Sigmoid colon (tissue), 7 donors: ENCODE data around the gene F2RL2. TPM values are rescaled to one million over a fixed set of nuclear protein-coding genes. Genes with fewer than 3 reads are reported as not detected.
A peak's percentile ranks its signal among the peaks of the same experiment; 100 is the strongest.

Source experiments
- DNase-seq: peaks from one replicate; pipeline ENCODE4 v3.0.0-alpha.2; 2019
- H3K27ac ChIP-seq, 4 donors: fragments of 200-600 bp; sonication (generic); one replicate each; pipeline ENCODE4 v1.5.1; 2016 to 2019; ENCODE audit warnings: mild to moderate bottlenecking in 1 of 4
- H3K27me3 ChIP-seq, 3 donors: fragments of 200-600 bp; sonication (generic); one replicate each; pipeline ENCODE4 v1.5.1; 2019; ENCODE audit warnings: mild to moderate bottlenecking in 1 of 3
- H3K36me3 ChIP-seq, 4 donors: fragments of 200-600 bp; sonication (generic); one replicate each; pipeline ENCODE4 v1.5.1; 2016 to 2019
- H3K4me1 ChIP-seq, 4 donors: fragments of 200-600 bp; sonication (generic); one replicate each; pipeline ENCODE4 v1.5.1; 2017 to 2019
- H3K4me3 ChIP-seq, 4 donors: fragments of 200-600 bp; sonication (generic); one replicate each; pipeline ENCODE4 v1.5.1; 2017 to 2019; ENCODE audit warnings: mild to moderate bottlenecking in 2 of 4, moderate library complexity in 1 of 4
- H3K9me3 ChIP-seq, 4 donors: fragments of 200-600 bp in 3 of 4; sonication (generic) in 3 of 4; one replicate each; pipeline versions ENCODE4 v1.5.1 to v1.6.1; 2013 to 2019
- CTCF ChIP-seq, 4 experiments: fragments of 450-650 bp in 3 of 4; fragments of 200-600 bp in 1 of 4; IDR thresholded peaks; one replicate each; pipeline ENCODE4 v1.5.1; 2016 to 2019; ENCODE audit warnings: antibody characterized with exemption in 4 of 4, mild to moderate bottlenecking in 3 of 4, moderate library complexity in 2 of 4
- EP300 ChIP-seq, 4 donors: sonication (generic); formaldehyde crosslinking; IDR thresholded peaks; one replicate each; pipeline ENCODE4 v1.6.1; 2017; ENCODE audit warnings: antibody characterized with exemption in 4 of 4
- POLR2A ChIP-seq, 2 donors: fragments of 450-650 bp; IDR thresholded peaks; one replicate each; pipeline ENCODE4 v1.6.1; 2016; ENCODE audit warnings: antibody characterized with exemption in 2 of 2, mild to moderate bottlenecking in 2 of 2, moderate library complexity in 2 of 2
- POLR2AphosphoS5 ChIP-seq, 4 donors: sonication (generic); formaldehyde crosslinking; IDR thresholded peaks; one replicate each; pipeline ENCODE4 v1.6.1; 2017; ENCODE audit warnings: antibody characterized with exemption in 4 of 4
- WGBS, 2 donors: extraction: QIAGEN DNeasy Blood & Tissue Kit; methylation state at CpG; one replicate each; pipeline ENCODE4 v1.1.7; 2013; 5-methylcytosine and 5-hydroxymethylcytosine counted together
- intact Hi-C: fragments of 100-400 bp; cut with DNase I; formaldehyde crosslinking; loops from one replicate; pipeline ENCODE4 v1.15.1; 2023
- polyA plus RNA-seq, 3 donors: library from polyadenylated mRNA; stranded (reverse); fragments of 200-250 nt; gene quantifications; one replicate each; pipeline ENCODE4 v1.2.3, GENCODE V29; 2013
- total RNA-seq, 4 donors: library from RNA; depleted of rRNA; stranded (reverse); fragments of >200 nt; gene quantifications; one replicate each; pipeline ENCODE4 v1.1.0, GENCODE V29; 2016
- donor health status: healthy with polysubstance abuse.
- donor health status: Bipolar disorder and iron deficiency.
- donor health status: healthy.

The F2RL2 gene
- total and polyA plus RNA-seq, 7 donors = 0.60 to 6.6 (median 2.2) TPM; not detected in 1

GRCh38 chr5:76602094-76602726 lies 21.0 kb downstream of the F2RL2 start:
- intact Hi-C loops = loop anchor here (5.0 kb wide), 1 partner anchor 40 kb away; no protein-coding TSS in a partner anchor
- Histone ChIP-seq H3K4me3 (no peak overlapping the region), H3K36me3 (no peaks in the 10 kb centered on the region), H3K4me1 (peaks cover 0 to 5% (median 0%) of the 10 kb centered on the region in 4 donors), H3K9me3 (no peaks in the 10 kb centered on the region), H3K27me3 (no peaks in the 10 kb centered on the region), H3K27ac (no peak overlapping the region)
- no peak for DNase-seq
- TF ChIP-seq CTCF (IDR thresholded peaks at IDR 0.05) (no peak), POLR2A (IDR thresholded peaks at IDR 0.05) (no peak), EP300 (IDR thresholded peaks at IDR 0.05) (no peak), POLR2AphosphoS5 (IDR thresholded peaks at IDR 0.05) (no peak)
- WGBS, 2 donors = 88 to 91% methylated on average over 2 of the region's 2 CpGs

GRCh38 chr5:76601470-76601869 lies 21.7 kb downstream of the F2RL2 start:
- H3K4me3 ChIP-seq = no peak overlapping the region
- DNase-seq = no peak
- H3K27ac ChIP-seq = no peak overlapping the region
- H3K36me3 ChIP-seq = no peaks in the 10 kb centered on the region
- H3K4me1 ChIP-seq = no peaks in the 10 kb centered on the region
- H3K27me3 ChIP-seq = no peaks in the 10 kb centered on the region
- no peak for TF ChIP-seq EP300 (IDR thresholded peaks at IDR 0.05)
- TF ChIP-seq POLR2AphosphoS5 (IDR thresholded peaks at IDR 0.05) = no peak
- TF ChIP-seq CTCF (IDR thresholded peaks at IDR 0.05) = peak in 3 of 4 experiments; percentile 50 to 66 (median 52)
- TF ChIP-seq POLR2A (IDR thresholded peaks at IDR 0.05) = no peak
- WGBS, 2 donors = 18 to 29% methylated on average over 3 of the region's 3 CpGs
- no peaks in the 10 kb centered on the region for H3K9me3 ChIP-seq
- intact Hi-C loops = loop anchor here (2.0 to 5.0 kb wide), 2 partner anchors 41 to 173 kb away; no protein-coding TSS in a partner anchor

GRCh38 chr5:76600716-76601115 lies 22.5 kb downstream of the F2RL2 start:
- H3K4me3 ChIP-seq = no peak overlapping the region
- TF ChIP-seq POLR2A (IDR thresholded peaks at IDR 0.05) (no peak), EP300 (IDR thresholded peaks at IDR 0.05) (no peak), CTCF (IDR thresholded peaks at IDR 0.05) (no peak), POLR2AphosphoS5 (IDR thresholded peaks at IDR 0.05) (no peak)
- no peaks in the 10 kb centered on the region for H3K4me1 ChIP-seq
- DNase-seq = no peak
- no peak overlapping the region for H3K27ac ChIP-seq
- no peaks in the 10 kb centered on the region for H3K9me3 ChIP-seq
- no peaks in the 10 kb centered on the region for H3K36me3 ChIP-seq
- H3K27me3 ChIP-seq = no peaks in the 10 kb centered on the region
- 76 to 78% methylated on average over 4 of the region's 4 CpGs for WGBS, 2 donors
- intact Hi-C loops = loop anchor here (2.0 to 5.0 kb wide), 2 partner anchors 42 to 174 kb away; no protein-coding TSS in a partner anchor

- WGBS, 2 donors = 91 to 94% methylated on average over 2 of the region's 2 CpGs
- no peak overlapping the region for H3K4me3 ChIP-seq
- H3K27ac ChIP-seq = no peak overlapping the region
- intact Hi-C loops = no loop called here
- H3K27me3 ChIP-seq = no peaks in the 10 kb centered on the region
- TF ChIP-seq POLR2AphosphoS5 (IDR thresholded peaks at IDR 0.05) (no peak), CTCF (IDR thresholded peaks at IDR 0.05) (no peak), POLR2A (IDR thresholded peaks at IDR 0.05) (no peak), EP300 (IDR thresholded peaks at IDR 0.05) (no peak)
- no peaks in the 10 kb centered on the region for H3K9me3 ChIP-seq
- no peaks in the 10 kb centered on the region for H3K4me1 ChIP-seq
- no peak for DNase-seq
- no peaks in the 10 kb centered on the region for H3K36me3 ChIP-seq
Observed at GRCh38 chr5:76598531-76598930, 24.7 kb downstream of the F2RL2 start.
